H1 (cell line): ENCODE measurements around the gene ELL2. TPM values are rescaled to one million over a fixed set of nuclear protein-coding genes. Genes with fewer than 3 reads are reported as not detected.

Experiments used
- BCL11A ChIP-seq, 2 experiments: IDR thresholded peaks; one replicate each; pipeline ENCODE4 v1.6.1; 2011; ENCODE audit warnings: low read depth in 2 of 2, low read length in 2 of 2, mild to moderate bottlenecking in 2 of 2
- CHD2 ChIP-seq: IDR thresholded peaks from 2 replicates; pipeline ENCODE4 v1.6.1; 2012; ENCODE audit warnings: low read length, improper control_type of control experiment
- EP300 ChIP-seq, 2 experiments: IDR thresholded peaks; 1 replicate in 1 of 2; 2 replicates in 1 of 2; pipeline ENCODE4 v1.6.1; 2011 to 2012; ENCODE audit warnings: low read depth in 2 of 2, low read length in 2 of 2, mild to moderate bottlenecking in 2 of 2, borderline replicate concordance in 1 of 2, inconsistent platforms in 1 of 2, moderate library complexity in 1 of 2
- POLR2AphosphoS5 ChIP-seq: IDR thresholded peaks from 2 replicates; pipeline ENCODE4 v1.6.1; 2011; ENCODE audit warnings: low read depth, low read length
- RBBP5 ChIP-seq: IDR thresholded peaks from 2 replicates; pipeline ENCODE4 v1.7.1; 2012; ENCODE audit warnings: low read depth, mild to moderate bottlenecking, inconsistent platforms, low read length, moderate library complexity, borderline replicate concordance
- TCF12 ChIP-seq: IDR thresholded peaks from 2 replicates; pipeline ENCODE4 v1.6.1; 2011; ENCODE audit warnings: low read depth, mild to moderate bottlenecking, low read length
- polyA plus RNA-seq, 7 experiments: library from polyadenylated mRNA; depleted of rRNA in 3 of 7; stranded (reverse) in 5 of 7; unstranded in 2 of 7; fragments of >200 nt in 5 of 7; fragments of 200-250 nt in 2 of 7; gene quantifications; 1 replicate in 5 of 7; 2 replicates in 1 of 7; 4 replicates in 1 of 7; pipeline versions ENCODE4 v1.2.1 to v1.2.3, GENCODE V29; 2011 to 2013; ENCODE audit warnings: missing spikeins in 2 of 7, mixed read lengths in 2 of 7
- total RNA-seq: library from RNA; stranded (reverse); fragmentation: NEBNext Ultra II Directional; extraction: Animal tissue kit (Norgen Biotek cat#: 25700); gene quantifications from 2 replicates; pipeline ENCODE4 v1.2.1, GENCODE V29; 2021

ELL2 gene
- total and polyA plus RNA-seq, 2 of the 8 experiments (the other 6 are each of a cell fraction or from before 2014, with no cell fraction given) = 6.3 to 29.4 TPM

DNA sequence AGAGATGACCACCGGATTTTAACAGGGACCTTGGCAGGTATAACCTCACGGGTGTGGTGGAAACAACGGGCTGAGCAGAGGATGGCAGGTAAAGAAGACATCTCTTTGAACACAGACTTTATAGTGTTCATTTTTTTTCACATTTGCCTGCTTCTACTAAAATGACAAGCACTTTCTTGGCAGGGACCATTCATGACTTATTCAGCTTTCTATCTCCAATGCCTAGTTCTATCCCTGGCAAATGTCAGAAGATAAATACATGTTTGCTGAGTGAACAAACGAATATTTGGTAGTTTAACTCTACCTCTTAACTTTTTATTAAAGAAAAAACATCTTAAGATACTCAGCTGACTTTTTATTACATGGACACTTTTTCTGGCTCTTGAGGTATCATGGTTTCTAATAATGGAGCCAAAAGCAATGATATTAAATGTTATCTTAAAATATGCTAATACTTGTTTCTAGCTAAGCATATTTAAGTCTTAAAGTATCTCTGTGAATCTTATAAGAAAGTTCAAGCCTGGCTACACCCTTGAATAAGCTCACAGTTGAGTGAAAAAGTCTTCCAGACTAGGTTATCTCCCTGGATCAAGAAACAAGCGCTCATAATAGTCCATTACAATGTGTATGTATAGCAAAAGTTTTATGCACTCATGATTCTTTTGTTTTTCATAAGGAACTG, 8.5 kb downstream of the ELL2 start (continued):
- no peak for TF ChIP-seq EP300 (IDR thresholded peaks at IDR 0.05; ENCODE audit: borderline replicate concordance in 1 of 2, low read depth in 2 of 2, low read length in 2 of 2)
- TF ChIP-seq TCF12 = no peak
- TF ChIP-seq BCL11A (IDR thresholded peaks at IDR 0.05; ENCODE audit: low read depth in 2 of 2, low read length in 2 of 2) = no peak
- no peak for TF ChIP-seq POLR2AphosphoS5
- no peak for TF ChIP-seq RBBP5
- no peak for TF ChIP-seq CHD2
